ENCODE results near the gene SMIM41.
"Not testable (repeated sequence)": the region's sequence is repeated elsewhere in the genome, so short reads cannot be mapped to it uniquely, and the experiment has no call there.

SMIM41 gene

DNA sequence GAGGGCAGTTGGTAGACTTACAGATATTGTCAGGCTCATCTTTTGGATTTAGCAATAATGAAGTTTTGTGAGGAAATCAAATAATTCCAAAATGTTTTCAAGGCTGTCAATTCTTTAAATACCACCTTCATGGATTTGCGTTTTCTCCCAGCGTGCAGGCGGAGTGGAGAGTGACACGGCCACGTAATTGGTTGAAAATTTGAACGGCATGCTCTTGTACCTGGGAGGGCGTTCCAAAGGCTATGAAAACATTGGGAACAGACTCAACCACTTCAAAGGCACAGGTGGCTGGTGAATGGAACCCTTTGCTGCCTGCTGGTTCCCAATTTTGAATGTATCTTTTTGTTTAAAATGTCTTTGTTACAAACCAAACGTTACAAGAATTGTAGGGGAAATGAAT lies 12.4 kb downstream of the SMIM41 start:
- Histone ChIP-seq H3K4me3 (ENCODE audit: low read depth, low read length) (no peak overlapping the region), H3K27me3 (peaks cover 16% of the 10 kb centered on the region), H3K9me3 (no peaks in the 10 kb centered on the region), H3K4me1 (peaks cover 4% of the 10 kb centered on the region; the same call in 1 of the 2 replicates), H3K36me3 (no peaks in the 10 kb centered on the region)
- TF ChIP-seq, protein P1, sequence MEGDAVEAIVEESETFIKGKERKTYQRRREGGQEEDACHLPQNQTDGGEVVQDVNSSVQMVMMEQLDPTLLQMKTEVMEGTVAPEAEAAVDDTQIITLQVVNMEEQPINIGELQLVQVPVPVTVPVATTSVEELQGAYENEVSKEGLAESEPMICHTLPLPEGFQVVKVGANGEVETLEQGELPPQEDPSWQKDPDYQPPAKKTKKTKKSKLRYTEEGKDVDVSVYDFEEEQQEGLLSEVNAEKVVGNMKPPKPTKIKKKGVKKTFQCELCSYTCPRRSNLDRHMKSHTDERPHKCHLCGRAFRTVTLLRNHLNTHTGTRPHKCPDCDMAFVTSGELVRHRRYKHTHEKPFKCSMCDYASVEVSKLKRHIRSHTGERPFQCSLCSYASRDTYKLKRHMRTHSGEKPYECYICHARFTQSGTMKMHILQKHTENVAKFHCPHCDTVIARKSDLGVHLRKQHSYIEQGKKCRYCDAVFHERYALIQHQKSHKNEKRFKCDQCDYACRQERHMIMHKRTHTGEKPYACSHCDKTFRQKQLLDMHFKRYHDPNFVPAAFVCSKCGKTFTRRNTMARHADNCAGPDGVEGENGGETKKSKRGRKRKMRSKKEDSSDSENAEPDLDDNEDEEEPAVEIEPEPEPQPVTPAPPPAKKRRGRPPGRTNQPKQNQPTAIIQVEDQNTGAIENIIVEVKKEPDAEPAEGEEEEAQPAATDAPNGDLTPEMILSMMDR (IDR thresholded peaks at IDR 0.05; ENCODE audit: low read depth, low read length) = no peak
- no peak for DNase-seq

DNA sequence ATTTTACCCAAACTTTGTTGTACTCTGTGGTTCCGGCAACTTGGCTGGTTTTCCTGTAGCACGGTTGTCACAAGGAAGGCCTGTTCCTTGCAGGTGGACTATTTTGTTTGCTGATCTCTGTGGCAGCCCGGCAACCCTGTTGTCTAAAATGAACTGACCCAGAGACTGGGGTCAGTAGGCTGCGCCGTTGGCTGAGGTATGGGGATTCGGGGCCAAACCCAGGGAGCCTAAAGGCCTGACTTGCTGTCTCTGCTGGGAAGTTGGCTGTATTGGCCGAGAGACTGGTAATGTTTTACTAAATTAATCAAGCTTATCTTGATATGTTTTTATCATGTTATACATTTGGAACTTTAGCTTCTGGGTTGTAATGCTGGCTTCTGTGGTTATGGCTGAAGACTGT lies 13.8 kb downstream of the SMIM41 start:
- Histone ChIP-seq H3K27me3 (peaks cover 28% of the 10 kb centered on the region), H3K4me3 (ENCODE audit: low read depth, low read length) (no peak overlapping the region), H3K9me3 (no peaks in the 10 kb centered on the region), H3K4me1 (peaks cover 4% of the 10 kb centered on the region; the same call in 1 of the 2 replicates), H3K36me3 (no peaks in the 10 kb centered on the region)
- TF ChIP-seq, protein P1 (IDR thresholded peaks at IDR 0.05; ENCODE audit: low read depth, low read length) = no peak
- no peak for DNase-seq

DNA sequence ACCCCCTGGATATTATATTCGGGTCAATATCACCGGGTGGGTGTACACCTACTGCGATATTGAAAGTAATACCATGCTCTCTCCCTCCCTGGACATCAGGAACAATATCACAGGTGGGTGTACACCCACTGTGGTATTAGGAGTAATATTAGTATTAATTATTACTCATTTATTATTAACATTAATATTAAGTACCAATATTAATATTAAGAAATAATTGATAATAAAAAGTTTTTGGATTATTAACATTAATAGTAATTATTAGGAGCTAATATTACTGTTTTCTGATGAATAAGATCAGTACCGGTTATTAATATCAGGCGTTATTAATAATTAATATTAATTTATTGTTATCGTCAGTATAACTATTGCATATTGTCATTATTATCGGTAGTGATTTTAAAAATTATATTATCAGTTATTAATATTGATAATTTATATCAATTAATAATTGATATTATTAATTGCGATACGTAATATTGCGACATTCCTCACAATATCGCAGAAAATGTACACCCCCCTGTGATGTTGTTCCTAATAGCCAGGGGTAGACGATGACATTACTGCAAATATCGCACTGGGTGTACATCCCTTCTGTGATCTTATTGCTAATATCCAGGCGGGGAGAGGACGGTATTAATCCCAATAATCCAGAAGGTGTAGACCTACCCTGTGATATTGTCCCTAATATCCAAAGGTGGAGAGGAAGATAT lies 17.0 kb downstream of the SMIM41 start:
- TF ChIP-seq, protein P1 (IDR thresholded peaks at IDR 0.05; ENCODE audit: low read depth, low read length) = no peak
- Histone ChIP-seq H3K9me3 (no peaks in the 10 kb centered on the region), H3K27me3 (peaks cover 41% of the 10 kb centered on the region), H3K4me3 (ENCODE audit: low read depth, low read length) (no peak overlapping the region), H3K4me1 (no peaks in the 10 kb centered on the region), H3K36me3 (no peaks in the 10 kb centered on the region)
- no peak for DNase-seq

DNA sequence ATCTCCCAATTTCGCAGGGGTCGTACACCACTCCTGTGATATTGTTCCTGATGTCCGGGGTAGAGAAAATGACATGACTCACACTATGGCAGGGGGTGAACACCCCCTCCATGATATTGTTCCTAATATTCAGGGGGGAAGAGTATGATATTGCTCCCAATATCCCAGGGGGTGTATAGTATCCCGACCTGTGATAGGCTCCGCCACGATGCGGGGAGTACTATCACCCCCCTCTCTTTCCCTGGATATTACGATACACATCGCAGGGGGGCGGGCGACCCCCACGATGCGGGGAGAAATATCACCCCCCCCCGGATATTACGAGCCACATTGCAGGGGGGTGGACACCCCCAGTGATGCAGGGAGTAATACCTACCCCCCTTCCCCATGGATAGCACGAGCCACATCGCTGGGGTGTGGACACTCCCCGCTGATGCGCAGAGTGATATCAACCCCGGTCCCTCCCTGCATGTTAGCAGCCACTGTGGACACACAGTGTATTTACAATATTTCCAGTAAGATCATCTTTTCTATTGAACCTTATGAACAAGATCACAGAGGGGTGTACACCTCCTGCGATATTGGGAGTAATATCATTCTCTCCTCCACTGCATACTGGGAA lies 17.7 kb downstream of the SMIM41 start:
- H3K36me3 ChIP-seq = no peaks in the 10 kb centered on the region
- DNase-seq = no peak
- no peaks in the 10 kb centered on the region for H3K4me1 ChIP-seq
- TF ChIP-seq, protein P1 (IDR thresholded peaks at IDR 0.05; ENCODE audit: low read depth, low read length) = no peak
- H3K9me3 ChIP-seq = no peaks in the 10 kb centered on the region
- peaks cover 38% of the 10 kb centered on the region for H3K27me3 ChIP-seq
- no peak overlapping the region for H3K4me3 ChIP-seq (ENCODE audit: low read depth, low read length)

DNA sequence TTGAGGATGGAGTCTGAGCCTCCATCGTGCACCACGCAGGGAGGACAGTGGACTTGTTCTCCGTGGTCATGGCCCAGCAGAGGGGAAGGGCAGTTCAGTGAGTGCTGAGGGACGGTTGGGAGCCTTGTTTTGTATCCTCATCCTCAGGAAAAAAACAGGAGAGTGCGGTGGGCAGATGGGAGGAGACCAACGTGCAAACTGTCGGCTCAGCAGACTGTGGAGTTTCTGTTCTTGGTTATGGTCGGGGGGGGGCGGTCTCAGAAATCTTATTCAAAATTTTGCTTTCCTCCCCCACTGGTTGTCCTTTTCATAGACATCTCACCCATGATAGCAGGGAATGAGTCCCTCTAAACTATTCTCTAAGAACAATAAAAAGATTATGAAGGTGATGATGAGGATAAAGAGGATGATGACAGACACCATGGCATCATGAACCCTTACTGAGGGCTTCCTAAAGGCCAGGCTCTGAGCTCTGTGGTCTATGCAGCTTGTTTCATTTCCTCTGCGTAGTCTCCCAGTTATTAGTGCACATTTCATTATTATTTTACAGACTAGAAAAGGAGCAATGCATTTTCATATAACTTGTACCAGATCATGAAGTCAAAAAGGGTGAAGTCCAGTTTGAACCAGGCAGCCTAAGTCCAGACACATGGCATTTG lies 25.1 kb downstream of the SMIM41 start:
- peaks cover 67% of the 10 kb centered on the region for H3K27me3 ChIP-seq
- H3K4me3 ChIP-seq (ENCODE audit: low read depth, low read length); DNase-seq: not testable (repeated sequence)

DNA sequence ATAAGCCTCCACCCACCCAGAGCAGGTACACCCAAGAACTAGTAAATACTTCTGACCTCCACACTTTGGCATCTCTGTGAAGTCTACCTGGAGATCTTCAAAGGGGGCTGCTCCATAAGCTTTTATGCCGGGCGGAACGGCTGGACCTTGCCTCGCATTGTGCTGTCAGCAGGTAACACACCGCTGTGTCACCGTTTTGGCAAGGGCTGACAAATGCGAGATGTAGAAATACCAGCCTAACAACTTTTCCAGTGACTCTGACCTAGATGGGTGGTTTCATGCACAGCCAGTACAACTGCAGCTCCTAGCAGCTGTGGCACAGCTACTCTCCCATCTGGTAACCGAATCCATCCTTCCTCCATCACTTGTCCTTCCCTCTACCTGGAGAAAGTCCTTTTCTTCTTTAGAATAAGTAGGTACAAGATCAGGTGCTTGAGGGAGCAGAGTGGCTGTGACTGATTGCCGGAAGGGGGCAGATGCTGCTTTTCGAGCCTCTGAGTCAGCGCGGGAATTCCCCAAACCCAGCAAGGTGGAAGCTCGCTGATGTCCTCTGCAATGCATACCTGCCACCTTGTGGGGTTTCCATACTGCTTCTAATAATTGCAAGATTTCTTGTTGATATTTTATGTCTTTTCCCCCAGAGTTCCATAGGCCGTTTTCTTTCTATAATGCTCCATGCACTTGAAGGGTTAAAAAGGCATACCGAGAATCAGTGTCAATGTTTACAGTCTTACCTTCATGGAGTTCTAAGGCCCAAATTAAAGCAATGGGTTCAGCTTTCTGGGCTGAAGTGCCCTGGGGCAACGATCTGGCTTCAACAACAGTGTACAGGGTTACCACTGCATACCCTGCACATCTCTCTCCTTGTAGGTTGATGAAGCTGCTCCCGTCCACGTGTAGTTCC lies 37.0 kb downstream of the SMIM41 start:
- not testable (repeated sequence) for H3K9me3 ChIP-seq; DNase-seq; H3K4me3 ChIP-seq (ENCODE audit: low read depth, low read length); H3K36me3 ChIP-seq; H3K27me3 ChIP-seq; H3K4me1 ChIP-seq

More for the DNA sequence above, 25.1 kb downstream of the SMIM41 start:
- not testable (repeated sequence) for H3K36me3 ChIP-seq, H3K4me1 ChIP-seq, H3K9me3 ChIP-seq

DNA sequence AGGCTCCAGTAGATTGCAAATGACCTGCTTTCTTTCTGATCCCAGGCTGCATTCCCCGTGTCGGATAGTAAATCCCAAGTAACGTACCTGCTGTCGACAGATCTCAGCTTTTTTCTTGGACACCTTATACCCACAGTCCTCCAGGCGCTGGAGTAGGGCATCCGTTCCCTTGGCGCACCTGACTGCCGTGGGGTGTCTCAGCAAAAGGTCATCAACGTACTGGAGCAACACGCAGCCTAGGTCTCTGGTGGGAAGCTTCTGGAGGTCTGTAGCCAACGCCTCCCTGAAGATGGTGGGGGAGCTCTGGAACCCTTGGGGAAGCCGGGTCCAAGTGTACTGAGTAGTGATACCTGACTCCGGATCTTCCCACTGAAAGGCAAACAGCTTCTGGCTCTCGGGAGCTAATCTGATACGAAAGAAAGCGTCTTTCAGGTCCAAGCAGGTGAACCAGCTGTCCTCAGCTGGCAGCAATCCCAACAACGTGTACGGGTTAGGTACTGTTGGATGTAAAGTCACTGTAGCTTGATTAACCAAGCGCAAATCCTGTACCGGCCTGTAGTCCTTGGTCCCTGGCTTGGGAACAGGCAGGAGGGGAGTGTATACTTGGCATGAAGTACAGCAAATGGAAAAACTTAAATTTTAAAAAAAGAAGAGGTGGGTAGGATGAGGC lies 38.4 kb downstream of the SMIM41 start:
- not testable (repeated sequence) for H3K4me3 ChIP-seq (ENCODE audit: low read depth, low read length); H3K4me1 ChIP-seq

More for the DNA sequence above, 38.4 kb downstream of the SMIM41 start:
- not testable (repeated sequence) for DNase-seq, H3K36me3 ChIP-seq, H3K27me3 ChIP-seq, H3K9me3 ChIP-seq
